SW480 (cell line): ENCODE results near the gene IFI6.
"Not testable (repeated sequence)": the region's sequence is repeated elsewhere in the genome, so short reads cannot be mapped to it uniquely, and the experiment has no call there.

ENCODE experiments used
- DNase-seq: peaks from one replicate; pipeline ENCODE4 v3.0.0-alpha.2; 2016; ENCODE audit warnings: low spot score

IFI6 gene, protein sequence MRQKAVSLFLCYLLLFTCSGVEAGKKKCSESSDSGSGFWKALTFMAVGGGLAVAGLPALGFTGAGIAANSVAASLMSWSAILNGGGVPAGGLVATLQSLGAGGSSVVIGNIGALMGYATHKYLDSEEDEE

GRCh38 chr1:27671964-27672749 is at the start of gene IFI6:
Gene IFI6, minus strand, starts transcription at chr1:27672192. Its CDS starts 2,878 bp downstream, at chr1:27669314.
- peak; percentile 95 for DNase-seq

GRCh38 chr1:27719286-27720251 is 47.6 kb upstream of the IFI6 start:
- DNase-seq = peak; percentile 21

- DNase-seq = no peak
Measured at GRCh38 chr1:27716262-27716895, 44.4 kb upstream of the IFI6 start.

GRCh38 chr1:27713869-27714513 is 42.0 kb upstream of the IFI6 start:
- DNase-seq = no peak

- no peak for DNase-seq
Measured at GRCh38 chr1:27713139-27713725, 41.2 kb upstream of the IFI6 start.

GRCh38 chr1:27710574-27710973 is 38.6 kb upstream of the IFI6 start:
- DNase-seq = no peak

DNA sequence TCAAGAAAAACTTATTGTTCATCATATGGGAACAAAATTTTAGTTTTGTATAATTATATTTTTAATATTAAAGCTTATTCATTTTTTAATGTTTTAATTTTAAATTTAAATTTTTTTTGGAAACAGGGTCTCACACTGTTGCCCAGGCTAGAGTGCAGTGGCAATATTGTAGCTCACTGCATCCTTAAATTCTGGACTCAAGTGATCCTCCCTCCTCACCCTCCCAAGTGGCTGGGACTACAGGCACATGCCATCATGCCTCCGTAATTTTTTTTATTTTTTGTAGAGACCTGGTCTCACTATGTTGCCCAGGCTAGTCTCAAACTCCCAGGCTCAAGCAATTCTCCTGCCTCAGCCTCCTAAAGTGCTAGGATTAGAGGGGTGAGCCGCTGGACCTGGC is 33.6 kb upstream of the IFI6 start:
- no peak for DNase-seq

DNA sequence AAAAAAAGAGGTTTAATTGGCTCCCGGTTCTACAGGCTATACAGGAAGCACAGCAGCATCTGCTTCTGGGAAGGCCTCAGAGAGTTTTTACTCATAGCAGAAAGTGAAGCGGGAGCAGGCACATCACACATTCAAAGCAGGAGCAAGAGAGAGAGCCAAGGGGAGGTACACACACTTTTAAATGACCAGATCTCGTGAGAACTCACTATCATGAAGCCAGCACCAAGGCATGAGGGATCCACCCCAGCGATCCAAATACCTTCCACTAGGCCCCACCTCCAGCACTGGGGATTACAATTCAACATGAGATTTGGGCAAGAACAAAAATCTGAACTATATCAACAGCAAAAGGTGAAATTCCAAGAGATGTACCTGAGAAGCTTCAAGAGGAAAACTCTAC is 33.0 kb upstream of the IFI6 start:
- no peak for DNase-seq

- not testable (repeated sequence) for DNase-seq
Measured at GRCh38 chr1:27696835-27697234, 24.8 kb upstream of the IFI6 start.

DNA sequence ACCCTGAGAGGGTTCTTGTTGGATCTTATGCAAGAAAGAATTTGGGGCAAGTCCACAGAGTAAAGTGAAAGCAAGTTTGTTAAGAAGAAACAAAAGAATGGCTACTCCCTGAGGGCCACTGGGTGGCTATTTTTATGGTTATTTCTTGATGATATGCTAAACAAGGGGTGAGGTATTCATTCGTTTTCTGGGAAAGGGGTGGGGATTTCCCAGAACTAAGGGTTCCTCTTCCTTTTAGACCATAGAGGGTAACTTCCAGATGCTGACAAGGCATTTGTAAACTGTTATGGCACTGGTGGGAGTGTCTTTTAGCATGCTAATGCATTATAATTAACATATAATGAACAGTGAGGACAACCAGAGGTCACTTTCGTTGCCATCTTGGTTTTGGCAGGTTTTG is 18.2 kb upstream of the IFI6 start:
- DNase-seq = no peak

GRCh38 chr1:27689423-27690173 is 17.6 kb upstream of the IFI6 start:
- DNase-seq = peak; percentile 82

- no peak for DNase-seq
Measured at GRCh38 chr1:27687906-27688305, 15.9 kb upstream of the IFI6 start.

DNA sequence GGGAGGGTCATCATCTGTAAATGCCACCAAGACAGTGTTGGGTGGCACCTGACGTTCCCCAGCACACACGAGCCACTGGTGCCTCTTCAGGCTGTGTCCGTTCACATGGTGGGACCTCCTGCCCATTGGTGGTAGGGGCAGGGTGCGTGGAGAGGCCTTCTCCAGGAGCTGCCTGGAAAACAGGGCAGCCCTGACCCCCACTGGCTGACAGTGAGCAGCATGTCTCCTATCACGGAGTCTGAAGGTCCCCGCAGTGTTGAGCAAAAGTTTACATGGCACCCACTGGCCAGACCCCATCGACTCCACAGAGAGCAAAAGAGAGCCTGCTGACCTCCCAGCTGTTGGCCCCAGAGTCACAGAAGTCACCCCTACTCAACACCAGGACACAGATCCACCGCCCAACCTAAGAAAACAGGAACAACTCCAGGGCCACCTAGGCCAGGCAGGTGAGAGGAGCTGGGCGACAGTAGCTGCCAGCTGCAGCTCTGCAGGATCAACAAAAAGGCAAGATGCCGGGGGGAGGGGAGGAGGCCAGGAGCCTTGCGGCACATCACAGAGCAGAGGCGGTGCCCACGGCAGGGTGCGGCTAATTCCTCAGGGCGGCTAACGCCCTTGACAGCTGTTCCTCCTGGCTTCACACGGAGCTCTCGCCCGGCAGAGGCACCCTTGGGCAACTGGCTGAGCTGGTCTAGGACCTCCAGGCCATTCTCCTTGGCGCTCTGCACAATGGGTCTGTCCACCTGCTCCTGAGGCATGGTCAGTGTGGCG is 14.4 kb upstream of the IFI6 start:
- DNase-seq = peak; percentile 89

- DNase-seq = no peak
Measured at GRCh38 chr1:27684176-27684575, 12.2 kb upstream of the IFI6 start.

DNA sequence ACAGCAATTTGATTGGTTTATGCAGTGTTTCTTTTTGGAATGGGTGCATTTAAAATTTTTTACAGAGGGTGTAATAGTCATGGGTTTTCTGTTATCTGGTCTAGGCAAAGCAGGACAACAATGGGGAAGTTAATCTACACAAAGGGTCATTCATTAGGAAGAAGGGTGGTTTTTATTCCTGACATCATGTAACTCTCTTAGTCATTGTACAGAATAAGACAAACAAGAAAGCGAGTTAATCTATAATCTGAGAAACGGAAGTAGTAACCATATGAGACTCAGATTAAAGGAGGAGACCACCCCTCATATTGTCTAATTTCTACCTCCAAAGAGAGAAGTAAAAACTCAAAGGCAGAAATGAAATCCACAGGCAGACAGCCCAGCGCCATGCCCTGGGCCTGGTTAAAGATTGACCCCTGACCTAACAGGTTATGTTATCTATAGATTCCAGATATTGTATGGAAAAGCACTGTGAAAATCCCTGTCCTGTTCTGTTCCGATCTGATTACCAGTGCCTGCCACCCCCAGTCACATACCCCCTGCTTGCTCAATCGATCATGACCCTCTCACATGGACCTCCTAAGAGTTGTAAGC is 10.5 kb upstream of the IFI6 start:
- DNase-seq = no peak

DNA sequence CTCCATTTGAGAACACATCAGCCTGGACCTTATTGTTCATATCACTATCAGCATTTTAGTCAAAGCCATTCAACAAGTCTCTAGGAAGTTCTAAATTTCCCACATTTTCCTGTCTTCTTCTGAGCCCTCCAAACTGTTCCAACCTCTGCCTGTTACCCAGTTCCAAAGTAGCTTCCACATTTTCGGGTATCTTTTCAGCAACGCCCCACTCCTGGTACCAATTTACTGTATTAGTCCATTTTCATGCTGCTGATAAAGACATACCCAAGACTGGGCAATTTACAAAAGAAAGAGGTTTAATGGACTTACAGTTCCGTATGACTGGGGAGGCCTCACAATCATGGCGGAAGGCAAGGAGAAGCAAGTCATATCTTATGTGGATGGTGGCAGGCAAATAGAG is 9.6 kb upstream of the IFI6 start:
- DNase-seq = not testable (repeated sequence)

DNA sequence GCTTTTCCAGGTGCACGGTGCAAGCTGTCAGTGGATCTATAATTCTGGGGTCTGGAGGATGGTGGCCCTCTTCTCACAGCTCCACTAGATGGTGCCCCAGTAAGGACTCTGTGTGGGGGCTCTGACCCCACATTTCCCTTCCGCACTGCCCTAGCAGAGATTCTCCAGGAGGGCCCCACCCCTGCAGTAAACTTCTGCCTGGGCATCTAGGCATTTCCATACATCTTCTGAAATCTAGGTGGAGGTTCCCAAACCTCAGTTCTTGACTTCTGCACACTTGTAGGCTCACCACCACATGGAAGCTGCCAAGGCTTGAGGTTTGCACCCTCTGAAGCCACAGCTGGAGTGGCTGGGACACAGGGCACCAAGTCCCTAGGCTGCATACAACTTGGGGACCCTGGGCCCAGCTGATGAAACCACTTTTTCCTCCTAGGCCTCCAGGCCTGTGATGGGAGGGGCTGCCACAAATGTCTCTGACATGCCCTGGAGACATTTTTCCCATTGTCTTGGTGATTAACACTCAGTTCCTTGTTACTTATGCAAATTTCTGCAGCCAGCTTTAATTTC is 8.3 kb upstream of the IFI6 start:
- DNase-seq = not testable (repeated sequence)

DNA sequence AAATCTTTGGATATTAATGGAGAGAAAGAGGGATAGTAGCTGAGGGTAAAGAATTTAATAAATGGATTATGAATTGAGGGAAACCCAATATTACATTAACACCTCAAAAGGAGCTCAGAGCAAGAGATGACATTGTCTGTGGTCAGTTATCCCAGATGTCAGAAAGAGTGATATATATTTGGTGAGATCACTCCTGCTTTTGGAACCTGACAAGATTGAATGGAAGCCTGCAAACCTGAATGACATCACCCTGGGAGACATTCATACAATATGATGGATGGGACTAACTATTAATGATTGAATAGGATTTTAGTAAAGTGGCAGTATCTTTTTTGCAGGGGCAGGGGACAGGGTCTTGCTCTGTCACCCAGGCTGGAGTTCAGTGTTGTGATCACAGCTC is 6.8 kb upstream of the IFI6 start:
- DNase-seq = no peak

DNA sequence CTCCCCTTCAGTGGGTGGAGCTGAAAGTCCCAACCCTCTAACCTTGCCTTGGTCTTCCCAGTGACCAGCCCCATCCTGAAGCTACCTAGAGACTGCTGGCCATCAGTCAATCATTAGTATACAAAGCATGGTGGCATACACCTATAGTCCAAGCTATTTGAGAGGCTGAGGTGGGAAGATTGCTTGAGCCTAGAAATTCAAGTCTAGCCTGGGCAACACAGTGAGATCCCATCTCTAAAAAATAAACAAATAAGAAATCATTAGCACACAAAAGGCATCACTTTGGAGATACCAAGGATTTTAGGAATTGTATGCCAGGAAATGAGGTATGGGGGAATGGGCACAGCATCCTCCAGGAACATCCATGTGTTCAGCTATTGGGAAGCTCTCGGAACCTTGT is 4.4 kb upstream of the IFI6 start:
- DNase-seq = no peak
